Osteoblast (primary cell): Measurements from ENCODE around the gene EFNB3. TPM values are rescaled to one million over a fixed set of nuclear protein-coding genes. Genes with fewer than 3 reads are reported as not detected.

Experiments used
- DNase-seq: peaks from one replicate; pipeline ENCODE4 v3.0.0; 2011; ENCODE audit warnings: low spot score, mixed read lengths; ENCODE audit not compliant: insufficient read length; ENCODE audit errors: missing footprints
- H2AFZ ChIP-seq: 2 replicates; pipeline ENCODE4 v1.6.0; 2011; ENCODE audit warnings: mild to moderate bottlenecking, low read length
- H3K27ac ChIP-seq: 2 replicates; pipeline ENCODE4 v1.5.1; 2011; ENCODE audit warnings: mild to moderate bottlenecking, low read depth, low read length, moderate library complexity
- H3K27me3 ChIP-seq: 2 replicates; pipeline ENCODE4 v1.6.0; 2012; ENCODE audit warnings: mild to moderate bottlenecking, control low read depth, inconsistent platforms, low read length, moderate library complexity; ENCODE audit not compliant: insufficient read depth
- H3K36me3 ChIP-seq: 2 replicates; pipeline ENCODE4 v1.5.1; 2011; ENCODE audit warnings: mild to moderate bottlenecking, low read length, control low read depth, moderate library complexity; ENCODE audit not compliant: insufficient read depth
- H3K4me1 ChIP-seq: 2 replicates; pipeline ENCODE4 v1.5.1; 2011; ENCODE audit warnings: mild to moderate bottlenecking, low read length, control low read depth, moderate library complexity; ENCODE audit not compliant: insufficient read depth
- H3K4me2 ChIP-seq: 2 replicates; pipeline ENCODE4 v1.6.0; 2011; ENCODE audit warnings: mild to moderate bottlenecking, low read length; ENCODE audit not compliant: insufficient read depth
- H3K4me3 ChIP-seq: fragments of 200-600 bp; sonication (generic); 3 replicates; pipeline ENCODE4 v1.5.1; 2012; ENCODE audit warnings: mild to moderate bottlenecking, low read length, inconsistent platforms; ENCODE audit not compliant: insufficient read depth
- H3K79me2 ChIP-seq: 2 replicates; pipeline ENCODE4 v1.6.0; 2012; ENCODE audit warnings: mild to moderate bottlenecking, low read length, control low read depth, inconsistent platforms; ENCODE audit not compliant: insufficient read depth
- H3K9me3 ChIP-seq: 2 replicates; pipeline ENCODE4 v1.5.1; 2011; ENCODE audit warnings: low read depth, low read length, control low read depth
- H4K20me1 ChIP-seq: 2 replicates; pipeline ENCODE4 v1.6.0; 2012; ENCODE audit warnings: mild to moderate bottlenecking, low read length, control low read depth; ENCODE audit not compliant: insufficient read depth
- CTCF ChIP-seq: IDR thresholded peaks from 2 replicates; pipeline ENCODE4 v1.5.1; 2011; ENCODE audit warnings: mild to moderate bottlenecking, low read depth, low read length, moderate library complexity; ENCODE audit errors: extremely low read depth
- total RNA-seq: library from RNA; depleted of rRNA; stranded (reverse); fragments of >200 nt; gene quantifications from 2 replicates; pipeline ENCODE4 v1.2.3, GENCODE V29; 2012

Gene EFNB3
- total RNA-seq, 1 donor, result 1.8 TPM

GRCh38 chr17:7706631-7707354, 1.8 kb downstream of the EFNB3 start:
- H3K4me2 ChIP-seq, result no peak overlapping the region
- peaks cover 47% of the 10 kb centered on the region for H3K27me3 ChIP-seq

GRCh38 chr17:7707446-7707845, 2.4 kb downstream of the EFNB3 start:
- peaks cover 53% of the 10 kb centered on the region for H3K27me3 ChIP-seq
- H3K4me3 ChIP-seq, result no peak overlapping the region
- no peaks in the 10 kb centered on the region for H3K9me3 ChIP-seq
- no peak for TF ChIP-seq CTCF
- peaks cover 11% of the 10 kb centered on the region for H3K4me1 ChIP-seq
- H4K20me1 ChIP-seq, result no peaks in the 10 kb centered on the region
- H3K79me2 ChIP-seq, result no peaks in the 10 kb centered on the region
- peaks cover 3% of the 10 kb centered on the region for H3K36me3 ChIP-seq
- no peak overlapping the region for H2AFZ ChIP-seq
- no peak for DNase-seq
- no peak overlapping the region for H3K4me2 ChIP-seq
- no peak overlapping the region for H3K27ac ChIP-seq

More at GRCh38 chr17:7706631-7707354, 1.8 kb downstream of the EFNB3 start:
- Histone ChIP-seq H3K4me3 (no peak overlapping the region), H3K36me3 (peaks cover 5% of the 10 kb centered on the region), H3K27ac (no peak overlapping the region), H4K20me1 (no peaks in the 10 kb centered on the region), H3K79me2 (no peaks in the 10 kb centered on the region), H3K4me1 (peaks cover 11% of the 10 kb centered on the region), H2AFZ (no peak overlapping the region), H3K9me3 (no peaks in the 10 kb centered on the region)
- DNase-seq, result no peak
- no peak for TF ChIP-seq CTCF

GRCh38 chr17:7707858-7708750, 3.1 kb downstream of the EFNB3 start:
- TF ChIP-seq CTCF, result no peak
- Histone ChIP-seq H3K36me3 (no peaks in the 10 kb centered on the region), H2AFZ (no peak overlapping the region), H4K20me1 (no peaks in the 10 kb centered on the region), H3K4me3 (no peak overlapping the region), H3K4me2 (no peak overlapping the region), H3K9me3 (no peaks in the 10 kb centered on the region), H3K79me2 (no peaks in the 10 kb centered on the region), H3K27ac (no peak overlapping the region), H3K27me3 (peaks cover 57% of the 10 kb centered on the region), H3K4me1 (peaks cover 11% of the 10 kb centered on the region)
- no peak for DNase-seq

GRCh38 chr17:7709031-7709430, 4.0 kb downstream of the EFNB3 start:
- no peaks in the 10 kb centered on the region for H4K20me1 ChIP-seq
- no peak overlapping the region for H3K27ac ChIP-seq
- H3K4me2 ChIP-seq, result no peak overlapping the region
- H3K4me1 ChIP-seq, result peaks cover 8% of the 10 kb centered on the region
- H3K27me3 ChIP-seq, result peaks cover 61% of the 10 kb centered on the region
- H3K4me3 ChIP-seq, result no peak overlapping the region
- no peaks in the 10 kb centered on the region for H3K79me2 ChIP-seq
- TF ChIP-seq CTCF, result no peak
- no peaks in the 10 kb centered on the region for H3K36me3 ChIP-seq
- no peak overlapping the region for H2AFZ ChIP-seq
- no peak for DNase-seq
- H3K9me3 ChIP-seq, result no peaks in the 10 kb centered on the region
